HG03457 (cell line): ENCODE data around the gene RRP9.
"Not testable (repeated sequence)": the region's sequence is repeated elsewhere in the genome, so short reads cannot be mapped to it uniquely, and the experiment has no call there.

ENCODE experiments used
- ATAC-seq: cut with Tn5 transposase; IDR thresholded peaks from one replicate; pipeline ENCODE4 v1.9.1; 2021; ENCODE audit warnings: moderate number of reproducible peaks; ENCODE audit not compliant: unreplicated experiment

RRP9 gene

GRCh38 chr3:51942603-51943450 is 1.1 kb upstream of the RRP9 start:
- no peak for ATAC-seq

DNA sequence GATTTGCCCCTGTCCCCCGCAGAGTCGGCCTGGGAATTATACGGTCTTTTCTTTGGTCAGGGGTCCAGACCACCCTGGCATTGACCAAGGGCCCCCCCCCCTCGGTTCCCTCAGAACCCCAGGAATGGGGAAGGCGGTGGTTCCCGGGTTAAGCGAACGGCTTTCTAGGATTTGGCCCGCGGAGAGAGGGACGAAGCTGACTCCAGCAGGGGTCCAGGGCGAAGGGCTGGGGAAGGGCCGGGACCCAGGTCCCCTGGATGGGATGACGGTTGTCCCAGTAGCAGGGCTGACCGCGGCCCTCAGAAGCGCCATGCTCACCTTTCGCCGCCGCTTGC is 274 bp downstream of the RRP9 start:
- no peak for ATAC-seq

- no peak for ATAC-seq
These were observed 849 bp downstream of the RRP9 start for GRCh38 chr3:51940648-51941462.

- ATAC-seq: no peak
These were observed 2.8 kb downstream of the RRP9 start for GRCh38 chr3:51938780-51939425.

- ATAC-seq: no peak
These were observed 3.9 kb downstream of the RRP9 start for GRCh38 chr3:51937611-51938450.

- no peak for ATAC-seq
These were observed 4.7 kb downstream of the RRP9 start for GRCh38 chr3:51937014-51937413.

DNA sequence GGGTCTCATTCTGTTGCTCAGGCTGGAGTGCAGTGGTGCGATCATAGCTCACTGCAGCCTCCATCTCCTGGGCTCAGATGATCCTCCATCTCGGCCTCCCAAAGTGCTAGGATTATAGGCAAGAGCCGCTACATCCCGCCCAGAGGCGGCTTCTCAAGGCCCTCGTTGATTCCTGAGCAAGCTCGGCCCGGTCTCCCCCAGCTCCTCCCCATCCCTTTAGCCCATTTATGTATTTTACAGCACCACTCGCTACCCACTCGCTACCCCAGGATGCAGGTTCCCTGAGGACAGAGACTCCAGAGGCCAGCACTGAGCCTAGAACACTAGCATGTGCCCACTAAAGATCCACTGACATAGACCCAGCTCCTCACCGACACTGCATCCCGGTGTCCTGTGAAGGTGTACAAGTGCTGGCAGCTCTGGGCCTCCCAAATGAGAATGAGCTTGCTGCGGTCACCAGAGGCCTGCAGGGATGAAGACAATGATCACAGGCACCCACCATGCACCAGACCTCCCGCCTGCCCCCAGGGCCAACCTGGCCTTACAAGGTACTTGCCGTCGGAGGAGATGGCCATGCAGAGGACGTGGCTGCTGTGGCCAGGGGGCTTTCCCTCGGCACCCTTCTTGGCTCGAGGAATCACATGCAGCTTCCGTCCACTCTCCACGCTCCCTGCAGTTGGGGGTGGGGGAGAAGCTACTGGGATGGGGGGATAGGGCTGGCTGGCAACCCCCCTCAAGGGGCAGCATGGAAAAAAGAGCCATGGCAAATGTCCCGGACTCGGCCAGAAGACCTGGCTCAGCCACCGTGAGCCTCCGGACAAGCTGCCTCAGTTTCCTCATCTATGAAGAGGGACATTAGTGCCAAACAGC is 5.6 kb downstream of the RRP9 start:
- ATAC-seq: no peak

- no peak for ATAC-seq
These were observed 6.5 kb downstream of the RRP9 start for GRCh38 chr3:51934991-51935885.

DNA sequence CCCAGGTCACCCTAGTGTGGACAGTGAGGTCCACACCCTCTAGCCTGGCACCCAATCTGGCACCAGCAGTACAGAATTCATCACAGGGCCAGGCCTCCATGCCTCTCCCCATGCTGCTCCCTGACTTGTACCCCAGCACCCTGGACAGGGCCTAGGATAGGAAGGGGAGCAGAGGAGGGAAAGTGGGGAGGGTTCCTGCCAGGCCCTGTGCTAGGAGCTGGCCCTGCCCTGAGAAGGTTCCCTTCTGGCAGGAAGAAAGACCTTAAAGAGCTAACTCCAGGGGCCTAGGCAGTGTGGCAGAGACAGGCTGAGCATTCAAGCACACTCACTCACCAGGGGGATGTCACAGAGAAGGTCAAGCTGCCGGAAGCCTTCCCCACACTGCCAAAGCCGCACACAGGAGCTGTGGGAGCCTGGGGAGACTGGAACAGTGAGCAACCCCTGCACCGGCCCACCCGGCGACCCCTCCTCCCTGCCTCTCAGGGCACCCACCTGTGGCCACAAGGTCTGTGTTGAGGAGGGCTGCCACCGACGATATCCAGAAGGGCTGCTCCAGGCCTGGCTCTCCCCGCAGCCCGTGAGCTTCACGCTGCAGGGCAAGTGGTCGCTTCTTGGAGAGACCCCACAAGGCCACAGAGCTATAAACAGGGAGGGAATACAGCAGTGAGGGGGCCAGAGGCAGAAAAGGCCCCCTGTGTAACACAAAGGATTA is 7.4 kb downstream of the RRP9 start:
- ATAC-seq: no peak

- ATAC-seq: no peak
These were observed 8.1 kb downstream of the RRP9 start for GRCh38 chr3:51933471-51934138.

DNA sequence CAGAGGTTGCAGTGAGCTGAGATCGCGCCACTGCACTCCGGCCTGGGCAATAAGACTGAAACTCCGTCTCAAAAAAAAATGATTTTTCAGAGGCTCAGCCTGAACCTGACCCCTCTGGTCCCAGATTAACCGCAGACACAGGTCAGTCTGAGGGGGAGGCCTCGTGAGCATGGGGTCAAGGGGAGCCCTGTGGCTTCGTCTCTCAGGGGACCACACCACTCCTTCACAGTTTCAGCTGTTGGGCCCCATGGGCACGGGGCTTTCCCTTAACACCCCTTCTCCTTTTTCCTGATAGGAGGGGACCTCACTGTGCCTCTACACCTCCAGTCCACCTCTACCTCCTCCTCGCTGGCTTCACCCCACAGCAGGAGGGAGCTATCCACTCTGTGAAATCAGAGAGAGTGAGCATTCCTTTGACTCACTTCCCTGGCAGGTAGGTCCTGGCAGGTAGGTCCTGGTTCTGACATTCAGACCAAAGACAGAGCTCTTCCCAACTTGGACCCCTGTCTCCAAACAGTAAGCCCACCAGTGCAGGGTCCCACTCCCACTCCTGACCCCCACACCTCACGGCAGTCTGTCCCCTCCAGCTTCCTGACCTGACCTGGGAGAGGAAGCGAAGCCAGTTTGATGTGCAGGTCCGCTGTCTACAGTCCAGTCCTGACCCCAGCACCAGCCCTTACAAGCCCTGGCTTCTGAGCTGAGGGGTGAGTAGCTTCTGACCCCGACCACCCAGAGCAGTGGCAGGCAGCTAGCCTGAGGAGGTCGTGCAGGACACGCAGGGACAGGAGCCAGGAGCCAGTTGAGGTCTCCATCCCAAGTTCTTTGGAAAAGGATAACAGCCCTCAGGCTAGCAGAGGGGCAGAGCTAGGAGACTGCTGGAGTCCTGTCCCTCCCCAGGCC is 9.0 kb downstream of the RRP9 start:
- ATAC-seq: no peak

GRCh38 chr3:51931756-51932155 is 9.9 kb downstream of the RRP9 start:
- no peak for ATAC-seq

DNA sequence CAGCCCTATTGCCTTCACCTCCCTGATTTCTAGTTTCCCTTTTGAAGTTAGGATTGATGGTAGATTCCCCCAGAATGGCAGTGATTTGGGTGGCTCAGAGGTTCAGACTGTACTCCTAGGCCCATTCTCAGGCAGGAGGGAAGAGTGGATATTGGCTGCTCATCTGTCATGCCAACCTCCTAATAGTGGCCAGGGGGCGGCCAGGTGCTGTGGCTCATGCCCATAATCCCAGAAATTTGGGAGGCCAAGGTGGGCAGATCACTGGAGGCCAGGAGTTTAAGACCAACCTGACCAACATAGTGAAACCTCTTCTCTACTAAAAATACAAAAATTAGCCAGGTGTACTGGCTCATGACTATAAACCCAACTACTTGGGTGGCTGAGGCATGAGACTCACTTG is 11.3 kb downstream of the RRP9 start:
- ATAC-seq: no peak

DNA sequence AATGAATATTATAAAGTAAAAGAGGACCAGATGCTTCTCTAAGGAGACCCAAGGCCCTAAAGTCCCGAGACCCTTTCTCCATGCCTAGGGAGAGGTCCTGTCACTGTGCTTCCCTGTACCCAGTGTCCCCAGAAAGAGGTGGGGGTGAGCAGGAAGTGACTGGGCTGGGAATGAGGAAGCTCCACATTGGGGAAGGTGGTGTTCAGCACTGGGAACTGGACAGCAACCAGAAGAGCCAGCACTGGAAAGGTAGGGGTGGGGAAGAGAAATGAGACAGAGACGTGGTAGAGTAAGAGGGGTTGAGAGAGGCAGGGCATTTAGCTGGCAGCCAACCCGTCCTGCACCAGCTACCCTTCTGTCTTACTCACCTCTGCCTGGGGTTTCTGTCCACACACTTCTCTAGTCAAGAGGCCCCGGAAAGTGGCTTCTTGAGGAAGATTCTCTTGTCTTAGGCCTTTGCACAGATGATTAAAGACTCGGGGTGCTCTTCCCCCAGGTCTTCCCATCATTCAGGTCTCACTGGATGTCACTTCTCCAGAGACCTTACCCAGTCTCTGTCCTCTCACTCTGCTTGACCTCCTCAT is 12.2 kb downstream of the RRP9 start:
- no peak for ATAC-seq

DNA sequence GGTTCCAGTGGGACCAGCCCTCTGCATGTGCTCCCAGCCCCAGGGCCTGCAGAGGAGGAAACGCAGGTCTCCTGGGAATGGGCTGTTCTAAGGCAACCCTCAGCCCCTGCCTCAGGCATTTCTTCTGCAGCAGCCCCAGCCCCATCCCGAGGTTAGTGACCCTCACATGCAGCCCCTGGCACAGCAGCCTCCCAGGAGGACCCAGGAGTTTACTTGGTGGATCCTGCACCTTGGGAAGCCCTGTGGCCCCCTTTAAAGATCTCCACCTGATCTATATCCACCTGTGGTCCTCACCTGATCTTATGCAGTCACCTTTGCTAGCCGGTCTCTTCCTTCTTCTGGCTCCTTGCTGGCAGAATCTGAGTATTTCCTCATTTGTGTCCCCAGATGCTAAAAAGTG is 12.7 kb downstream of the RRP9 start:
- ATAC-seq: not testable (repeated sequence)

GRCh38 chr3:51928438-51928837 is 13.3 kb downstream of the RRP9 start:
- ATAC-seq: no peak
